K562 (cell line): ENCODE measurements around the gene NEB. TPM values are rescaled to one million over a fixed set of nuclear protein-coding genes. Genes with fewer than 3 reads are reported as not detected.

Experiments
- BRCA1 ChIP-seq, 2 experiments: fragments of 450-650 bp in 1 of 2; sonication (generic) in 1 of 2; formaldehyde crosslinking in 1 of 2; IDR thresholded peaks; 2 replicates each; pipeline versions ENCODE4 v1.5.0 to v1.6.1; 2017 to 2020; ENCODE audit warnings: mild to moderate bottlenecking in 1 of 2, missing genetic modification reagents in 1 of 2
- CEBPB ChIP-seq: fragments of 450-650 bp; IDR thresholded peaks from 2 replicates; pipeline ENCODE4 v1.6.1; 2016; ENCODE audit warnings: missing genetic modification characterization, missing compliant biosample characterization
- GTF2A2 ChIP-seq: IDR thresholded peaks from 2 replicates; pipeline ENCODE4 v1.6.1; 2016; ENCODE audit warnings: mild to moderate bottlenecking, missing genetic modification characterization, missing compliant biosample characterization
- HMG20A ChIP-seq: fragments of 450-650 bp; formaldehyde crosslinking; conservative IDR thresholded peaks from 2 replicates; pipeline ENCODE4 v1.4.0; 2020; ENCODE audit warnings: mild to moderate bottlenecking, mixed read lengths
- ILK ChIP-seq: fragments of 450-650 bp; IDR thresholded peaks from 2 replicates; pipeline ENCODE4 v1.6.1; 2016; ENCODE audit warnings: missing genetic modification characterization, low read depth, mild to moderate bottlenecking, missing compliant biosample characterization, moderate library complexity, borderline replicate concordance
- NFE2 ChIP-seq: IDR thresholded peaks from 2 replicates; pipeline ENCODE4 v1.6.1; 2014; ENCODE audit warnings: antibody characterized with exemption, low read depth
- RFX5 ChIP-seq: IDR thresholded peaks from 2 replicates; pipeline ENCODE4 v1.6.1; 2011; ENCODE audit warnings: low read depth, mild to moderate bottlenecking, improper control_type of control experiment, low read length
- YY1 ChIP-seq, 3 experiments: IDR thresholded peaks; 2 replicates each; pipeline ENCODE4 v1.6.1; 2011; ENCODE audit warnings: low read length in 2 of 3, mild to moderate bottlenecking in 2 of 3, moderate library complexity in 2 of 3, borderline replicate concordance in 1 of 3, control low read depth in 1 of 3, low read depth in 1 of 3; ENCODE audit not compliant: insufficient read depth in 3 of 3, insufficient replicate concordance in 2 of 3, control insufficient read depth in 1 of 3, insufficient read length in 1 of 3; ENCODE audit errors: extremely low read depth in 1 of 3
- ZNF384 ChIP-seq: IDR thresholded peaks from 2 replicates; pipeline ENCODE4 v1.6.1; 2012; ENCODE audit warnings: low read depth, low read length, improper control_type of control experiment
- ZNF41 ChIP-seq: fragments of 250-450 bp; sonication (Bioruptor Pico); conservative IDR thresholded peaks from 2 replicates; pipeline ENCODE4 v1.4.0; 2020; ENCODE audit warnings: mild to moderate bottlenecking
- ZNF445 ChIP-seq: fragments of 250-450 bp; sonication (Bioruptor Pico); IDR thresholded peaks from 2 replicates; pipeline ENCODE4 v1.4.0; 2020; ENCODE audit warnings: low read depth, mild to moderate bottlenecking, moderate library complexity
- ZNF668 ChIP-seq: fragments of 250-450 bp; sonication (Bioruptor Pico); IDR thresholded peaks from 2 replicates; pipeline ENCODE4 v1.8.0; 2022; ENCODE audit warnings: mild to moderate bottlenecking, inconsistent platforms
- polyA plus RNA-seq, 8 experiments: library from polyadenylated mRNA; depleted of rRNA in 4 of 8; stranded (reverse) in 5 of 8; unstranded in 3 of 8; fragments of >200 nt; fragmentation: Nextera tagmentation in 2 of 8; fragmentation: Illumina TruSeq in 1 of 8; extraction: Ambion mirVana in 2 of 8; extraction: Trizol in 1 of 8; gene quantifications; 2 replicates each; pipeline versions ENCODE4 v1.2.1 to v1.2.3, GENCODE V29; 2011 to 2014; ENCODE audit warnings: inconsistent platforms in 1 of 8, missing spikeins in 1 of 8
- total RNA-seq, 7 experiments: library from RNA; depleted of rRNA in 6 of 7; stranded (reverse); fragments of >200 nt in 6 of 7; fragmentation: Illumina TruSeq in 2 of 7; extraction: Trizol in 2 of 7; gene quantifications; 2 replicates each; pipeline versions ENCODE4 v1.2.1 to v1.2.3, GENCODE V29; 2011 to 2021; ENCODE audit warnings: low replicate concordance in 1 of 7
- TF ChIP-seq, protein P1 (sequence below): fragments of 250-450 bp; sonication (Bioruptor Pico); IDR thresholded peaks from 2 replicates; pipeline ENCODE4 v1.4.0; 2020; ENCODE audit warnings: borderline replicate concordance
- TF ChIP-seq, protein P2 (sequence below), 2 experiments: fragments of 450-650 bp in 1 of 2; sonication (generic) in 1 of 2; formaldehyde crosslinking in 1 of 2; IDR thresholded peaks in 1 of 2; conservative IDR thresholded peaks in 1 of 2; 2 replicates each; pipeline versions ENCODE4 v1.6.1 to v1.8.1; 2016 to 2023; ENCODE audit warnings: mild to moderate bottlenecking in 2 of 2, moderate library complexity in 2 of 2, inconsistent platforms in 1 of 2, missing genetic modification reagents in 1 of 2
- TF ChIP-seq, protein P3 (sequence below): fragments of 450-650 bp; formaldehyde crosslinking; IDR thresholded peaks from 2 replicates; pipeline ENCODE4 v1.4.0; 2022; ENCODE audit warnings: missing genetic modification characterization
- TF ChIP-seq, protein P4 (sequence below): sonication (generic); formaldehyde crosslinking; IDR thresholded peaks from 2 replicates; pipeline ENCODE4 v1.8.1; 2023; ENCODE audit warnings: mild to moderate bottlenecking, missing genetic modification reagents

The NEB gene
- total and polyA plus RNA-seq, 9 of the 15 experiments (the other 6 are each of a cell fraction or from before 2014, with no cell fraction given), result 1.7 to 3.8 (median 2.9) TPM

DNA sequence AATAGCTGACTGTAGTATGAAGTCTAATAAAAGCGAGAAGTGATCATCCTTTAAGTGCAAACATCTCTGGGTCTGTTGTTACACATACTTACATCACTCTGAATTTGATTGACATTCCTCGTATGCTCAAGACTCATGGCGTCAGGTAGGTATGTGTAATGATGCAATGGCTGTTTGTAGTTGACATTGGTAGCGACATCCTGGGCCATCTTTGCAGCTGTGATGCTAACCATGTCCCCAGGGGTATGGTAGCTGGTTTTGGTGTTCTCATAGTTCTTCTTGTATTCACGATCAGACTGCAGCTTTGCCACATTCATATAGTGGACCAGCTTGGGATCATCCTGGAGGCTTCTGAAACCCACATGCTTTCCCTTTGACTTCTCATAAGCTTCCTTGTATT is 62.0 kb downstream of the NEB start (continued):
- TF ChIP-seq, protein P1, sequence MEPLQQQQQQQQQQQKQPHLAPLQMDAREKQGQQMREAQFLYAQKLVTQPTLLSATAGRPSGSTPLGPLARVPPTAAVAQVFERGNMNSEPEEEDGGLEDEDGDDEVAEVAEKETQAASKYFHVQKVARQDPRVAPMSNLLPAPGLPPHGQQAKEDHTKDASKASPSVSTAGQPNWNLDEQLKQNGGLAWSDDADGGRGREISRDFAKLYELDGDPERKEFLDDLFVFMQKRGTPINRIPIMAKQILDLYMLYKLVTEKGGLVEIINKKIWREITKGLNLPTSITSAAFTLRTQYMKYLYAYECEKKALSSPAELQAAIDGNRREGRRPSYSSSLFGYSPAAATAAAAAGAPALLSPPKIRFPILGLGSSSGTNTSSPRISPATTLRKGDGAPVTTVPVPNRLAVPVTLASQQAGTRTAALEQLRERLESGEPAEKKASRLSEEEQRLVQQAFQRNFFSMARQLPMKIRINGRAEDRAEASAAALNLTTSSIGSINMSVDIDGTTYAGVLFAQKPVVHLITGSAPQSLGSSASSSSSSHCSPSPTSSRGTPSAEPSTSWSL (CRISPR knock-in tag), result peak; percentile 31; the same call in 1 of the 2 replicates
- TF ChIP-seq CEBPB (tag) (peak; percentile 52), YY1 (IDR thresholded peaks at IDR 0.05; ENCODE audit: borderline replicate concordance in 1 of 3, control insufficient read depth in 1 of 3, extremely low read depth in 1 of 3, insufficient read depth in 3 of 3, insufficient read length in 1 of 3, insufficient replicate concordance in 2 of 3, low read depth in 1 of 3, low read length in 2 of 3) (no peak), ILK (tag) (no peak), NFE2 (no peak), RFX5 (no peak), ZNF445 (CRISPR knock-in tag) (no peak), HMG20A (CRISPR knock-in tag) (no peak), BRCA1 (IDR thresholded peaks at IDR 0.05) (no peak), BRCA1 (CRISPR knock-in tag; IDR thresholded peaks at IDR 0.05) (no peak), ZNF384 (no peak), GTF2A2 (tag) (peak; percentile 57; the same call in 1 of the 2 replicates), ZNF668 (CRISPR knock-in tag) (0 out of 2 replicates have a peak, but pooled peaks have one; percentile 36), ZNF41 (peak; percentile 74; the same call in 1 of the 2 replicates)
- TF ChIP-seq, protein P2, sequence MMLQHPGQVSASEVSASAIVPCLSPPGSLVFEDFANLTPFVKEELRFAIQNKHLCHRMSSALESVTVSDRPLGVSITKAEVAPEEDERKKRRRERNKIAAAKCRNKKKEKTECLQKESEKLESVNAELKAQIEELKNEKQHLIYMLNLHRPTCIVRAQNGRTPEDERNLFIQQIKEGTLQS (IDR thresholded peaks at IDR 0.05), result peak; percentile 94
- TF ChIP-seq, protein P2 (CRISPR knock-in tag; conservative IDR thresholded peaks at IDR 0.05), result no peak
- TF ChIP-seq, protein P3, sequence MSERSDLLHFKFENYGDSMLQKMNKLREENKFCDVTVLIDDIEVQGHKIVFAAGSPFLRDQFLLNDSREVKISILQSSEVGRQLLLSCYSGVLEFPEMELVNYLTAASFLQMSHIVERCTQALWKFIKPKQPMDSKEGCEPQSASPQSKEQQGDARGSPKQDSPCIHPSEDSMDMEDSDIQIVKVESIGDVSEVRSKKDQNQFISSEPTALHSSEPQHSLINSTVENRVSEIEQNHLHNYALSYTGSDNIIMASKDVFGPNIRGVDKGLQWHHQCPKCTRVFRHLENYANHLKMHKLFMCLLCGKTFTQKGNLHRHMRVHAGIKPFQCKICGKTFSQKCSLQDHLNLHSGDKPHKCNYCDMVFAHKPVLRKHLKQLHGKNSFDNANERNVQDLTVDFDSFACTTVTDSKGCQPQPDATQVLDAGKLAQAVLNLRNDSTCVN, result no peak
- TF ChIP-seq, protein P4, sequence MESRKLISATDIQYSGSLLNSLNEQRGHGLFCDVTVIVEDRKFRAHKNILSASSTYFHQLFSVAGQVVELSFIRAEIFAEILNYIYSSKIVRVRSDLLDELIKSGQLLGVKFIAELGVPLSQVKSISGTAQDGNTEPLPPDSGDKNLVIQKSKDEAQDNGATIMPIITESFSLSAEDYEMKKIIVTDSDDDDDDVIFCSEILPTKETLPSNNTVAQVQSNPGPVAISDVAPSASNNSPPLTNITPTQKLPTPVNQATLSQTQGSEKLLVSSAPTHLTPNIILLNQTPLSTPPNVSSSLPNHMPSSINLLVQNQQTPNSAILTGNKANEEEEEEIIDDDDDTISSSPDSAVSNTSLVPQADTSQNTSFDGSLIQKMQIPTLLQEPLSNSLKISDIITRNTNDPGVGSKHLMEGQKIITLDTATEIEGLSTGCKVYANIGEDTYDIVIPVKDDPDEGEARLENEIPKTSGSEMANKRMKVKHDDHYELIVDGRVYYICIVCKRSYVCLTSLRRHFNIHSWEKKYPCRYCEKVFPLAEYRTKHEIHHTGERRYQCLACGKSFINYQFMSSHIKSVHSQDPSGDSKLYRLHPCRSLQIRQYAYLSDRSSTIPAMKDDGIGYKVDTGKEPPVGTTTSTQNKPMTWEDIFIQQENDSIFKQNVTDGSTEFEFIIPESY (CRISPR knock-in tag), result no peak
